ENCODE data around the gene TDRD7. TPM values are rescaled to one million over a fixed set of nuclear protein-coding genes. Genes with fewer than 3 reads are reported as not detected.

TDRD7 gene
- total RNA-seq, 3 donors from 2014 or later: 31.1 to 36.6 (median 33.4) TPM

DNA sequence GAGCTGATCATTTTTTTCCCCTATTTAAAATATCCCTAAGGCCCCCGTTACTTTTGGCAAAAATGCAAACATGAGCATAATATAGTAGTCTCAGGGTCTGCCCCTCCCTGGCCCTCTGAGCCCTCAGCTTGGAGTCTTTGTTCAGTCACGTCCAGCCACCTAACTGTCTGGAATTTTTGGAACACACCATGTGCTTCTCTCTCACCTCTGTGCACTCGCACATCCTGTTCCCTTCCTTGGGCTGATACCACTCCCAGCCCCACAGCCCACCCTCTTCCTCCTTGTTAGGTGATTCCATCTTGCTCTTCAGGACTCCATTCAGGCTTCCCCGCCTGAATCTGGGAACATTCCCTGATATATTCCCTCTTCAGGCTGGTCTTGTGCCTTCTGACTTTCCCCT is 16.0 kb downstream of the TDRD7 start:
- intact Hi-C loops (cut with DNase I, micrococcal nuclease): no loop called here
- Histone ChIP-seq H3K36me3 (ENCODE audit: low read depth) (no peaks in the 10 kb centered on the region), H3K4me1 (ENCODE audit: low read depth) (peaks cover 15% of the 10 kb centered on the region), H3K4me3 (no peak overlapping the region), H3K9me3 (no peaks in the 10 kb centered on the region)
- no peak for ATAC-seq
- DNase-seq: no peak
- TF ChIP-seq, protein P1, sequence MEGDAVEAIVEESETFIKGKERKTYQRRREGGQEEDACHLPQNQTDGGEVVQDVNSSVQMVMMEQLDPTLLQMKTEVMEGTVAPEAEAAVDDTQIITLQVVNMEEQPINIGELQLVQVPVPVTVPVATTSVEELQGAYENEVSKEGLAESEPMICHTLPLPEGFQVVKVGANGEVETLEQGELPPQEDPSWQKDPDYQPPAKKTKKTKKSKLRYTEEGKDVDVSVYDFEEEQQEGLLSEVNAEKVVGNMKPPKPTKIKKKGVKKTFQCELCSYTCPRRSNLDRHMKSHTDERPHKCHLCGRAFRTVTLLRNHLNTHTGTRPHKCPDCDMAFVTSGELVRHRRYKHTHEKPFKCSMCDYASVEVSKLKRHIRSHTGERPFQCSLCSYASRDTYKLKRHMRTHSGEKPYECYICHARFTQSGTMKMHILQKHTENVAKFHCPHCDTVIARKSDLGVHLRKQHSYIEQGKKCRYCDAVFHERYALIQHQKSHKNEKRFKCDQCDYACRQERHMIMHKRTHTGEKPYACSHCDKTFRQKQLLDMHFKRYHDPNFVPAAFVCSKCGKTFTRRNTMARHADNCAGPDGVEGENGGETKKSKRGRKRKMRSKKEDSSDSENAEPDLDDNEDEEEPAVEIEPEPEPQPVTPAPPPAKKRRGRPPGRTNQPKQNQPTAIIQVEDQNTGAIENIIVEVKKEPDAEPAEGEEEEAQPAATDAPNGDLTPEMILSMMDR (IDR thresholded peaks at IDR 0.05): no peak

DNA sequence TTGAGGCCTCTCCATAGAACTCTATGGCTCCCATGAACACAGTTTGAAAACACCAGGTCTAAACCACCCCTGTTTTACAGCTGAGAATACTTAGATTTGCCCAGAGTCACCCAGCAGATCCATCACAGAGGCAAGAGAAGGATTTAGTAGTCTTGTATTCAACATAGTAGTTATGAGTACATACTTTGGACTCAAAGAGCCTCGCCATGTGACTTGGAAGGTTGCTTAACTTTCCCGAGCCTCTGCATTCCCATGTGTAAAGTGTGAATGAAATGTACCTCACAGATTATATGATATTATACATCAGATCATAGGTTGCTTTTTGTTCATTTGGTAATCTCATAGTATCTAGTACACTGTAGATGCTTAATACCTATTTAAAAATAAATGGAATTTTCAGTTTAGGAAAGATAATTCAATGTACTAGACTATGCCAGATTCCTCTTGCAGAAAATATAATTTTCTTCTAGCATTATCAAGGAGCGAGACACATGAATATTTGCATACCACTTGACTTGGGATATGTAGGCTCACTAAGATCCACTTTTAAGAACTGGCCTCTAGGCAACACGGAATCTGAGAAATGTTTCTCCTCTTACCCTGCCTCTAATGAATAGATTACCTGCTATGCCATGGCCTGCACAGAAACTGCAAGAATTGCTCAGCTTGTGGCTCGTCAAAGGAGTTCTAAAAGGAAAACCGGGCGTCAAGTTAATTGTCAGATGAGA is 18.6 kb downstream of the TDRD7 start:
- DNase-seq (no peak), ATAC-seq (no peak)
- Histone ChIP-seq H3K36me3 (ENCODE audit: low read depth) (no peaks in the 10 kb centered on the region), H3K4me3 (no peak overlapping the region), H3K4me1 (ENCODE audit: low read depth) (peaks cover 7% of the 10 kb centered on the region), H3K9me3 (no peaks in the 10 kb centered on the region)
- TF ChIP-seq, protein P1 (IDR thresholded peaks at IDR 0.05): no peak
- intact Hi-C loops (cut with DNase I, micrococcal nuclease): no loop called here

DNA sequence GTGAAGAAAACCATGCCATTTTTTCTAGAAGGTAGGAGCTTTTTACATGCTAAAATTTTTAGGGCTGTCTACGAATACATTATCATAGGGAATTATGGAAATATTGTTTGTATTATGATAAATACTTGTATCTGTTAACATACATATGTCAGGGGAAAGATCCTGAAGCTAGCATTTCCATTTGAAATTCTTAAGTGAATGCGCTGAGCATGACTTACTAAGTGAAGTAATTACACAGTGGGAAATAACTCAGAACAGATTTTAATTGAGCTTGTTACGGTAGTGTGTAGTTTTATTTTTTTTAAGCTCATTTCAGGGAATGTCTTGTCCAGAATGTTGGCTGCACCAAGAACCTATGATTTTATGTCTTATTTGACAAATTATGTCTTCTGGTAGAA is 19.1 kb downstream of the TDRD7 start:
- Histone ChIP-seq H3K36me3 (ENCODE audit: low read depth) (no peaks in the 10 kb centered on the region), H3K9me3 (no peaks in the 10 kb centered on the region), H3K4me3 (no peak overlapping the region), H3K4me1 (ENCODE audit: low read depth) (peaks cover 2% of the 10 kb centered on the region)
- TF ChIP-seq, protein P1 (IDR thresholded peaks at IDR 0.05): no peak
- intact Hi-C loops (cut with DNase I, micrococcal nuclease): no loop called here
- no peak for DNase-seq
- ATAC-seq: no peak

DNA sequence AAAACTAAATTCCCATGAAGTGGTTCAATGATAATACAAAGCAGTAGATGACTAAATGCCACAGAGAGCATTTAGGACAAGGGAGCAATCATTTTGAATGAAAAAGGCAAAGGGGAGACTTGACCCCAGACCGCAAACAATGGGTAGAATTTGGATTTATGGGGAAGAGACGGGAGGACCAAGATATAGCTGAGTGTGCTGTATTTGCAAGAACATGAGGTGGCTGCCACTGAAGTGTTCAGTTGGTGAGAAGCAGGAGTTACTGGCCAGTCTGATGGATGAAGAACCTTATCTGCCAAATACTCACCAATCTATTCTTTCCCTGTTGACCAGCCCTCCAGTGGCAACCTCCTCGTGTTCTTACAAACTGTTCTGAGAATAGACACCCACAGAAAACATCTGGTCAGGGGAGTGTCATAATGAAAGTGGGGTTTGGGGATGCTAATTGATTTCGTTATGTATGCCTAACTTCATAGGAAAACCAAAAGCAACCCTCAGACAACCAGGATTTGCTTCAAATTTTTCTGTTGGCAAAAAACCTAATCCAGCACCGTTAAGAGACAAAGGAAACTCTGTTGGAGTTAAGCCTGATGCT is 19.8 kb downstream of the TDRD7 start:
- intact Hi-C loops (cut with DNase I, micrococcal nuclease): no loop called here
- no peak for ATAC-seq

DNA sequence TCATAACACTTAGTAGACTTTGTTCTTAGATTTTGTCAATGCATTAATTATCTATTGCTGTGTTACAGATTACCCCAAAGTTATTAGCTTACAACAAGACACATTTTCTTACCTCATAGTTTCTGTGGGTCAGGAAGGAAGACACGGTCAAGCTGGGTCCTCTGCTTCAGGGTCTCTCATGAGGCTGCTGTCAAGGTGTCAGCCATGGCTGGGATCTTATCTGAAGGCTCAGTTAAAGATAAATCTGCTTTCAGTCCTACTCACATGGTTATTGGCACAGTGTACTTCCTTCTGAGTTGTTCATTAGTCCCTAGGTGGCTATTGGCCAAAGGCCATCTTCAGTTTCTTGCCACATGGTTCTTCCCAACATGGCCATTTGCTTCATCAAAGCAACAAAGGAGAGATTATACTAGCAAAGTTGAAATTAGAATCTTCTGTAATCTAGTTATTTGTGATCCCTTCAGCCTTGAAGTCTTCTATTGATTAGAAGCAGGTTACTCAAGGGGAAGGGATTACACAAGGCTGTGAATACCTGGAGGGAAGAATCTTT is 25.2 kb downstream of the TDRD7 start:
- intact Hi-C loops (cut with DNase I, micrococcal nuclease): no loop called here
- TF ChIP-seq, protein P1 (IDR thresholded peaks at IDR 0.05): no peak
- Histone ChIP-seq H3K4me1 (ENCODE audit: low read depth) (no peaks in the 10 kb centered on the region), H3K9me3 (no peaks in the 10 kb centered on the region), H3K36me3 (ENCODE audit: low read depth) (no peaks in the 10 kb centered on the region), H3K4me3 (no peak overlapping the region)
- no peak for ATAC-seq
- DNase-seq: no peak

More for the DNA sequence above, 19.8 kb downstream of the TDRD7 start:
- Histone ChIP-seq H3K4me1 (ENCODE audit: low read depth) (no peaks in the 10 kb centered on the region), H3K9me3 (no peaks in the 10 kb centered on the region), H3K36me3 (ENCODE audit: low read depth) (no peaks in the 10 kb centered on the region), H3K4me3 (no peak overlapping the region)
- no peak for DNase-seq
- TF ChIP-seq, protein P1 (IDR thresholded peaks at IDR 0.05): no peak

All from mucosa of descending colon (tissue), 3 donors.